Activated naive CD4-positive, alpha-beta T cell treated with anti-CD3 and anti-CD28 coated beads, Interleukin-2, amount 10 ng/mL, durations not matched to agents 5 hours and 36 hours (primary cell): ENCODE data around the gene LIPJ. TPM values are rescaled to one million over a fixed set of nuclear protein-coding genes. Genes with fewer than 3 reads are reported as not detected.

ENCODE experiments used
- total RNA-seq, 2 experiments: library from RNA; stranded (reverse); gene quantifications; one replicate each; pipeline ENCODE4 v1.2.3, GENCODE V29; 2021

Gene LIPJ
- total RNA-seq: not detected

GRCh38 chr10:88586462-88586861 lies at the start of gene LIPJ:
LIPJ (plus strand) TSS chr10:88586762; CDS start chr10:88590688, 3,926 bp downstream.

GRCh38 chr10:88582806-88583583 lies 3.6 kb upstream of the LIPJ start, which contains the start of gene RNLS:
RNLS (minus strand) TSS chr10:88583318.

Other genes starting within 250 kb of the LIPJ start
- 1 to 10 TPM; 1.5 to 1.9 TPM for gene RNLS, start 3.4 kb upstream of the LIPJ start, total RNA-seq
- not detected for gene LIPF, start 77.7 kb downstream of the LIPJ start, total RNA-seq
- gene LIPK, start 119.5 kb downstream of the LIPJ start, total RNA-seq: not detected
- gene LIPN, start 173.3 kb downstream of the LIPJ start, total RNA-seq: not detected
- not detected for gene LIPM, start 216.0 kb downstream of the LIPJ start, total RNA-seq